OCI-M2 (cell line): Measurements from ENCODE around the gene BRINP1.

Experiments
- DNase-seq: peaks from one replicate; lab custom pipeline; 2025; ENCODE audit not compliant: unreplicated experiment; lab: John Stamatoyannopoulos, UW

Gene BRINP1

DNA sequence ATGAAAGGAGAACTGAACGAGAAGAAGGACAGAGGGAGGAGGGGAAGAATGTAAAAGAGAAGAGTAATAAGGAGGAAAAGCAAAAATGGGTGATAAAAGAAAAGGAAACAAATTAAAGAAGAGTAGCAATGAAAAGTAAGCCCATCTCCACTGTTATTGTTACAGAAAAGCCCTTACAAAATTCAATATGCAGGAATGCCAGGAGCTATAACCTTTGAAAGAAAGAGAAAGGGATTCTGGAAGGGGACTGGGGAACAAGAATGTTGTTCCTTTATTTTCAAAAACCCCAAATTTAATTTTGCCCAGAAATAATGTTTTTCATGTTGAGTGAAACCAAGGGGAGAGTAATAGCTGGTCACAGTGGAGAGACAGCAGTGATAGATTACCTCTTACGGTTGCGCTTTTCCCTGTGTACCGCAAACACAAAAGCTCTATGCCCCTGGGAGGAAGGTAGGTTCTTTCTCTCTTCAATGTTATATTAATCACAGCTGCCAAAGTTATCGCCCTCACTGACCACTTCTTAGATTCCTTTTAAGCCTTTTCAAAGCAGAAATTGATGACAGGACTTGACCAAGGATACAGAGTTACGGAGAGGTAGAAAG is 86.7 kb downstream of the BRINP1 start:
- no peak for DNase-seq

DNA sequence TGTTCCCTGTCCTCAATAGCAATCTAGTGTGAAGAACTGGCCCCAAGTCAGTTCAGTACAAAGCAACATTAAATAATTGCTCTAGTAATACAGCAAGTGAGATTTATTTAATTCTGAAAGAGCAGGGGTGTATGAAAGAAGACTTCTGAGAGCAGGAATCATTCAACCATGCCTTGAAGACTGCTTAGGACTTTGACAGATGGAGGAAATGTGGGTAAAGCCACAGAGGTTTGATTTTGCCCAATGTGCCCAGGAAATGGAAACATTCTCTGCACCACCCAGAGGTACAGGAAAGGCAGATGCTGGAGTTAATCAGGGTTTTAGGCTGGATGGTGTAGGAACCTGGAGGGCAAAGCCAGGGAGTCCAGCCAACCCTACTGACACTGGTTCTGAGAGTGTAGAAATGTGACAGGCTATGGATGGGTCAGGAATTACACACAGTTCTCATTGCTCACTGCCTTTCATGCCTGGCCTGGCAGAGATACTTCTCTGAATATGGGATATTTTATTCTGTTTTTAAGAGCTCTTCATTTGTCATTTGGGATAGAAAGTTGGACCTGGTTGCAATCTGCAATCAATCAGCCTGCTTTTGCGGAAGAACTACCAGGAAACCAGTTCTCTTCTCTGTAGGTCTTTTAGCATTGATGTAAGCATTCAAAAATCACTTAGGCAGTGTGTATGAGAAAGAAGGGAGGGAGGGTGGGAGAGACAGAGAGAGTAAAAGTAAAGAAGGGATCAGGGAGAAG is 88.3 kb downstream of the BRINP1 start:
- DNase-seq = no peak

DNA sequence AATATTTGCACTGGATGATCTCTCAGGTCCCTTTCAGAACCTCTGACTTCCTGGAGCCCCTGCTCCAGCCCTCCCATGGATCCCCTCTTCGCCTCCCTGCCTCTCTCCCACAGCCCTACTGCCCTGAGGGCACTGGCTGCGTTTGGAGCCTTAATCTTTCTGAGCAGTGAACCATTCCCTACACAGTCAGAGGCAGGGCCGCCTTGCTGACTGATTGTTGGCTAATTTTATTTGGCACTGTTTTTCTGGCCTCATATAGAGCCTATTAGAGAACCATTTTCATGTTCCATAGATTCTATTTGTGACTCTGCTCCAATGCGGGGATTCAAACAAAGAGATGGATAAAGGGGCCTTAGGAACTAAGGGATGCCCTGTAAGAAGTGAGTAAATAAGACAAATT is 91.1 kb downstream of the BRINP1 start:
- DNase-seq = no peak

DNA sequence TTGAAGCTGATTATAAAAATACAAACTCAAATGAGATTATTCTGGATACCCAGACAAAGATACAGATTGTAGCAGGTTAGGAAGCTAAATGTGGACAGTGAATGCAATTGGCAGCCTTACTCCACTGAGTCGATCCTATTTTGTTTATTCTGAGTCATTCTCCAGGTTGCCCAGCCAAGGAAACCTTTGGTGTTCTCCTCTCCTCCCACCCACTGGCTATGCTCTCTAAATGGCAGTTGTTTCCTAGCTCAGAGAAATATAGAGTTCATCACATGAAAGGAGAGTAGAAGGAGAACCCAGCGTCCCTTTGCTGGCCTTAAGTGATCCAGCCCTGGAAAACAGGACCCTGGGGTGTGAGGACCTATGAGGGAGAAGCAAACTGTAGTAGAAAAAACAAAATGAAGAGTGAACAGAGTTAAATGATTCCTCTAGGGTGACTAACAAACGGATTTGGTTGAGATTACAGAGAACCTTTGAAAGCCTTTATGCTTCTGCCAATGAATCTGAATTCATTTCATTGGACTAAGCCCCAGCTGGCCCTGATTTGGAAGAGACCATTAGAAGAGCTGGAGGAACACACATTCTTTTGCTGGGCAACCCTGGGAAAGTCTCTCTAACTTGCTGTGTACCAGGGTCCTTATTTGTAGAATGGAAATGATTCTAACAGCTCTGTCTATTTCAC is 95.1 kb downstream of the BRINP1 start:
- DNase-seq = no peak

DNA sequence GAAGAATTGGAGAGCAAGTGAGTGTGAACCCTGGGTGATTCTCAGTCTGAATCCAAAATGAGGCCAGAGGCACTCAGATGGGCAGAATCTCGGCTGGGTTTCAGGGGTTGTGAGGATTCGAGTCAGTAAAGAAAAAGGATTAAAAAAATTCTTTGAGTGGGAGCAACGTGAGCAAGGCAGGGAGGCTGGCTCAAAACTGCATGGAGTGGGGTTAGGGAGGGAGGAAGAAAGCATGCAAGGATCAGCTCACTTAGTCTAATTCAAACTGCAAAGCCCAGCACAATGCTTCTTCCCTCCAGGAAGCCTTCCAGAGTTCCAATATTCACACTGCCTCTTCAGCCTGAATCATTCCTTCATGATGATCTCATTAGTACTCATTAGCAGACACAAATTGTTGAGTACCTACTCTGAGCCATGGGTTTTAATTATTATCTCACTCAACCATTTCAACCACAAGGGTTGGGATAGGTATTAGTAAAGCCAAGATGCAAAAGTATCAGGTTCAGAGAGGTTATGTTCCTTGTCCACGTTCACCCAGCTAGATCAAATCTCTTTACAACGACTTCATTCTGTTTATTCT is 95.8 kb downstream of the BRINP1 start:
- DNase-seq = no peak

DNA sequence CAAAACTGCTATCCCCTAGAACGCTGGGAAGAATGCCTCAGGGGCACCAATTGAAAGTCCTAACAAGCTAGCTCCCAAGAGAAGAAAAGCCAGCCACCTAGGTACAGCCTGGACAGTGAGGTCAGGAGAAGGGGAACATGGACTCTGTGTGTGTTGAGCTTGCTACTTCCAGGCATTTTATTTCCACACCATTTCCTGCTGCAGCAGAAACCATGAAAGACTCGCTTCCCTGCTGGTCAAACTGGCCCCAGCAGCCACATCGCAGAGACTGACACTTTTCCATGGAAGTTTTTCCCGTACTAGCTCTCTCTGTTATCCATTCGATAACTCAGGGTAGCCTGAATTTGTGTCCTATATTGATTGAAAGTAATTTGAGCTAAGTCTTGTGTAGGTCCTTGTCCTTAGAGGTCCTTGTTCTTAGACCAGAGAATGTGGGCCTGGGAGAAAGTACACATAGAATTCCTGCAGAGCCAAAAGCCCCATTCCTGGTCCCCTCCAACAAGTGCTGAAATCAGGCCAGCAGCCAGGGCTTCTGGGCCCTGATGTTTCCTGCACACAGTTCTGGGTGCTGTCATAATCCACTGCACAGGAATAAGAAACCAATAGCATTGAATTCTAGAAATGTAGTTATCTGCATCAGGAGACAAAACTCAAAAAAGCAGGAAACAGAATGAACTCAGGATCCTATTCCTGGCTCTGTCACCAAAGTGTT is 96.6 kb downstream of the BRINP1 start:
- no peak for DNase-seq

DNA sequence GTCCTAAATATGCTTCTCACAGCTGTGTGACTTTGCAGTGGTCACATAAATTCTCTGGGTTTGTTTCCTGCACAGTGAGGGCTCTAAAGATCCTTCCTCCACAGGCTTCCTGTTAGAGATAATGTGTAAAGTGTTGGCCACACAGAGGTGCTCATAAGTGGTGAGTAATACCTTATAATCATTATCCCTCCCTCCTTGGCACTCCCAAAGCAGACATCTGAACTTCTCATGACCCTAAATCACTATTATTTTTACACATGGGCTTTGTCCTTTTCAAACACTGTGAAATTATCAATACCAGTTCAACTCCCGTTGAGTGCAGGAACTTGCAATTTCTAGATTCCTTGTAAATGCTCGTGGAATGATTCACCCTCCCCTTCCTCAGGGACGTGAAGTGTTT is 100.2 kb downstream of the BRINP1 start:
- no peak for DNase-seq

DNA sequence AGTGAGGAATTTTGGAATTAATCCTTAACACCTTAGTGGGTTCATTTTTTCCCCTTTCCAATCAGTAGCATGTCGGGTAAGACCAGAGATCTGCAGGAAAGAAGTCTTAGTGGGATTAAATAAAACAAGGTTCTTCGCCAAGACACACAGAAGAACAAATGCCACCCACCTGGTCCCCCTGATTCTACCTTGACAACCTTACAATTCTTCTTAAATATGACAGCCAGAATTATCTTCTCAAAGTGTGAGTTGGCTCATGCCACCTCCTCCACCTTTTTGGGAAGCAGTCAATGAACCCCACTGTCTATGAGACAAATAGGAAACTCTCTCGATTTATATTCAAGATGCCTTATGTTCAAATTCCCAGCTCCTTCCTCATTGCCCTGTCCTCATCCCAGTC is 105.1 kb downstream of the BRINP1 start:
- no peak for DNase-seq

DNA sequence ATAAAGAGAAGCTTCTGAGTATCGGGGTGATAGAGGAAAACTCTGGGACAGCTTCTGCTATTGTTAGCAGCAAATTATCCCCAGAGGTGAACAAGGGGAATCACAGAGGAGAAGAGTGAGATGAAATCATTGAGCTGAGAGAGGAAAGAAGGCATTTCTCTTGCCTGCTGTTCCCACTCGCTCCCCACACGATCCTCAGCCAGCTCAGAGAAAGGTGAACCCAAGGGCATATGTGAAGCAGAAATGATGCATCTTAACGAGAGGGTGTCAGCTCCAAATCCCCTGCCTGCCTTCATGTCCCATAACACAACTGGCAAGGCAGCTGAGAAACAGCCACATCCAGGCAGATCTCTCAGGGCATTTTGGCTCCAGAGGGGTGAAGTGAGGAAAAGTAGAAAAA is 111.6 kb downstream of the BRINP1 start:
- DNase-seq = no peak

DNA sequence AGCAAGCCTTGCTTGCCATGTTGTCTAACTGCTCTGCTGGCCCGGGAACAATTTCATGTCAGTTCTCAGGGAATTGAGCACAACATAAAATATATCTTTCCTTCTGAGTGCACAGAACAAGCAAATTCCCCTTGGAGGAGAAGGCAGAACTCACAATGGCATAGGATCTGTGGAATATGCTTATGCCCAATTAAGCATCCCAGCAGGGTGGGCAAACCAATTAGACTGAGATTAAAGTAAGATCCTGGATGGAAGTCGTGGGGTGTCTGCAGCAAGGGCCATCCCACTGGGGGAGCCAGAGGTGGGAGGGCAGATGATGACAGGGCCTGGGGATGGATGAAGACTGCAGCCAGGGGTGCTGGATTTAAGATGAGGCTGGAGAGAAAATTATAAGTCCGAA is 114.1 kb downstream of the BRINP1 start:
- no peak for DNase-seq

DNA sequence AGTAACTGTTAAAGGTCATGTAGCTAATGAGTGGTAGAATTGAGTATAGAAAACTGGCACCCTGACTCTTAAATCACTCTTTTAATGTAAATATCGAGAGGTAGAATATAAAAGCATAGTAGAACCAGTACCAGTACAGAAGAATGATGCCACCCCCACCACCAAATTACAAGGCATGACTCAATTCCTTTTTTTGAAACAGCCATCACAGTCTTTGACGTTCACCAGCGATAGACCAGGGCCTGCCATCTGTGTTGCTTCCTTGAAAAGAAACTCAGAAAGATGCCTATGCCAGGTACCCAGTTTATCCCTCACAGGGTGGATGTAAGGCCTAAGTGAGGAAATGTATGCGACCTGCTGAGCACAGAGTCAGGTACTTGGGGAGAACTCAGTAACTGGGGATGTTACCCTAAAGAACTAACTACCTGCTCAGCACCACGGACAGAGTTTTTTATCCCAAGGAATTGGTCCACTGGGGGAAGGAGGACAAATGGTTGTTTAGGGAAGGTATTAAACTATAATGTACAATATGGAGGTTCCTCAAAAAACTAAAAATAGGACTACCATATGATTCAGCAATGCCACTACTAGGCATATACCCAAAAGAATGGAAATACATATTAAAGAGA is 116.5 kb downstream of the BRINP1 start:
- no peak for DNase-seq

DNA sequence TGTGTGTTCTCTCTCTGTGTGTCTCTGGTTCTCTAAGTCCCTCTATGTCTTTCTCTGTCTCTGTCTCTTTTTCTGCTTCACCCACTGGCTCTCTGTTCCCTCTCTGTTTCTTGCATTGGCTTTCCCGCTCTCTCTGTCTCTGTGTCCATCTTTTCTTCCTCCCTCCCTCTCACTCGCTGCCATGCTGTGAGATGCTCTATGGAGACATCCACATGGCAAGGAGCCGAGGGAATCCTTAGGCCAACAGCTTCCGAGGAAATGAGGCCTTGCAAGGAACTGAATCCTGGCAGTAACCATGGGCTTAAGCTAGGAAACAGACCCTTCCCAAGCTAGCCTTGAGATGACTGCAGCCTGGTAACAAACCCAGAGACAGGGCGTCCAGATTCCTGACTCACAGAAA is 117.3 kb downstream of the BRINP1 start:
- DNase-seq = no peak

DNA sequence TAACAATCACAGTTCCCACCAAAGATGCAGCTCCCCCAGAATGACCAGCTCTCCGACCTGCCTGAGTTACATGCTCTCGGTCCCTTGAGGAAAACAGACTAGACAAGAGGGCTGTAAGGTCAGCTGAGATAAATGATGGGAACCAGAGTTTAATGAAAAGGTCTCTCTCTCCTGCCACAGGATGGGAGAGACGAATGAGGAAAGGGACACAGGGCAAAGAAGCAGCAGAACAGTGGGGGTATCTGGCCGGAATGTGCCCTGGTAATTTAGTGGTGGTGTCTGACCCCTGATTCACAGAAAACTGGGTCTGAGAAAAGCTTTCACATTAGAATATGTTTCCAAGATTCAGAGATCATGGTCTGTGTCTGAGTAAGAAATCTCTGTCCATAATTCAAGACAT is 118.5 kb downstream of the BRINP1 start:
- DNase-seq = no peak

DNA sequence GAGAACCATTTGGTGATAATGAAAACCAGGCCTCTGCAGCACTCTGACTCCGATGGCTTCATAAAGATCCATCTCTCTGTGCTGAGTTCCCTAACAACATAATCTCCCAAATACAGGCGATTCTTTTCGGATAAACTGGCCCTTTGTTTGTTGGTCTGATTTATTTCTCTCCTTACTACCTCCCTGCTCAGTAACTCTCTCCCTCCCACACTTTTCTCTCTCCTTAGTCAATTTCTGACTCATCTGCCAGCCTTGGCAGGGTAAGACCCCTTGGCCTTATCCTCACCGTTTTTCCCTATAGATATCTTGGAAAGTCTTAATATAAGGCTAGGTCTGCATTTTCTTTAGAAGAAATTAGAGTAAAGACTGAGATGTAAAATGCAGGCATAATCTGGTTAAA is 128.7 kb downstream of the BRINP1 start:
- no peak for DNase-seq

DNA sequence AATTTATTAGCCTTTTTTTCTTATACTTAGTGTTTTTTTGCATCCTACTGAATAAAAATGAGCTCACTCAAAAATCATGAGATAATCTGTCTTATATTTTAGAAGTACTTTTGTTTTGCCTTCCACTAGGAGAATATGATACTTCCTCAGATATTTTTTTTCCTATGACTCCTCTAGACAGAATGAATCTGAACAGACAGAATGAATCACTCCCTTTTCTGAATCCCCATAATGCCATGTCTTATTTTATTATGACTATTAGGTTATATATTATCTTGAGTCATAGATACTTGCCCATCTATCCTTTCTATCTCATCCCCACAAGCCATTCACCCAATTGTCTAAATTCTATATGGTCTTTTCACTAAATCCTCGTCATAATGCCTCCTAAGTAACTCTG is 134.6 kb downstream of the BRINP1 start:
- no peak for DNase-seq

DNA sequence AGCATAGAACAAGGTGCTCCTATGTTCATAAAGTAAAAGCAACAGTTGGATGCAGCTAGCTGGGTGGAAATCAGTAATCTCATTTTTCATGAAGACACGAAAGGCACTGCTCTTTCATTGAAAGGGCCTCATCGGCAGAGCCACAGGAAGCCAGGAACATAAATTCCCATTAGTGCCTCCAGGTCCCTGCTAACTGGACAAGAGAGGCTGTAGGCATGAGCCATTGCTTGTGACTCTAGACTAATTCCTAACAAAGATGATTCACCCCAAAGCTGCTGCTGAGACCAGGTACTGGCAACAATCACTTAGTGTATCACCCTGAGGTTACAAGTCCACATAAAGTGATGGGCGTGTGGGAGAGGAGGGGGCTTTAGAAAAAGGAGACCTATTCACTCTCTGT is 141.8 kb downstream of the BRINP1 start:
- DNase-seq = no peak

DNA sequence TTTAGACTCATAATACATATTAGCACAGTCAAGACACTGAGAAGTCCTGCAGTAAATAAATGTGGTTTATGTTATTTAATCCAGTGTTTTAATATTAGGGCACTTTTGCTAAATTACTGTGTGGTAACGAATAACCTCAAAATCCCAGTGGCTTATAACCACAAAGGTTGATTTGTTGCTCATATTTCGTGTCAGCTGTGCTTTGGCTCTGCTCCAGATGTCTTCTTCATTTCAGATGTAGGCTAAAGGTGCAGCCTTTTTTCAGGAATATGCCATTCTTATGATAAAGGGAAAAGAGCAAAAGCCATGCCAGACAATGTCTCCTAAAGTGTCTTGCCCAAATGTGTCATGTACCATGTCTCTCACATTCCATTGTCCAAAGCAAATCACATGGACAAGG is 144.8 kb downstream of the BRINP1 start:
- DNase-seq = no peak

DNA sequence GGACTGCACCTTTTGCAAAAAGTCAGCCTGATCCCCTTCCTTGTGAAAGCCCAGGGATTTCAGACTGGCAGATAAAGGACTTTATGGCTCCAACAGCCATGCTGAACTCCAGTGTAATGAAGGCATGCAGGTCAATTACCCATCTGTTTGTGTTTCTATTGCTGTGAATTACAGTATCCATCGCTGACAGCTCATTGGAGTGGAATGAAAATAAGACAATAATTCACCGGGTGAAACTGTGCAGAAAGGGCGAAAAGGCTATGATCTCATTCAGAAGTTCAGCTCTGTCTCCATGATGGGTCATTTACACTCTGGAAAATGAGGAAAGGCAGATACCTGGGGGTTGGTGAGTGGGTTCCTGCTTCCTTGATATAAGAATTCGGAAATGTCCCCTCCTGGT is 148.0 kb downstream of the BRINP1 start:
- DNase-seq = no peak

DNA sequence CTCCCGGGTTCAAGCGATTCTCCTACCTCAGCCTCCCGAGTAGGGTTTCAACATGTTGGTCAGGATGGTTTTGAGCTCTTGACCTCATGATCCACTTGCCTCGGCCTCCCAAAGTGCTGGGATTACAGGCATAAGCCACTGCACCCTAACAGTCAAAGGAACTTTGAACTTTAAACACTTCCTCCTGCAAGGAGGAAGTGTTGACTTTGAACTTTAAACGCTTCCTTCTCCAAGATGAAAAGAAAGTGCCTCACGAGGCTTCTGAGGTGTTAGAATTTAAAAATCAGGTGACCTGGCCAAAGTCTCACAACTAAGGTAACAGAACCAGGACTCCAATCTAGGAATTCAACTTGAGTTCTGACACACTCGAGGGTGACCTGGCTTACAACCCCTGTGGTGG is 150.9 kb downstream of the BRINP1 start:
- no peak for DNase-seq

DNA sequence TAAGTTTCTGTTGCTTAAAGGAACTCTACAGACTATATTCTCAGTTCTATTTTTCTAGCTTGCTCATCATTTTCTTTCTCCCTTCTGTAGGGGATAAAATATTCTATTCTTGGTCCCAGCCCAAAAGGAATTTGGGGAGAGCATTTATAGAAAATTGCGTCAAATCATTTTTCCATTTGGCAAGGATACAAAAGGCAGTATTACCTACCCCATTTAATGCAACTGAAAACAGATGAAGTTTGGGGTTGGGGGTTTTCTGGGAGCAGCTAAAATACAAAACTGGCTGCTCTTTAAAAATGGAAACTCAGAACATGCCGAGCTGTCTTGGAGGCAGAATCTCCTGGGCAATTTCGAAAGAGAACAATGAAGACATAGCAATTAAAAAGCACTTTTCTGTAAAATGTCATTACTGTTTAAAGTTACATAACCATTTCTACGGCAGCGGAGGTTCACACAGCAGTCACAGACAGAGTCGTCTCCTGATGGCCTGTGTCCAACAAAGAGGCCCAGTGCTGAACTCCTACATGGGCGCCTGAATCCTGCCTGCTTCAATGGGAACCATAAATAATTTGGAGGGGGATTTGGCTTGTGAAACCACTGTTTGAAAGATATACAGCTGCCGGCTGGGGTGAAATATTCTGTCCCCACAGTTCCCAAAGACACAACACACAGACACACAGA is 152.4 kb downstream of the BRINP1 start:
- no peak for DNase-seq

DNA sequence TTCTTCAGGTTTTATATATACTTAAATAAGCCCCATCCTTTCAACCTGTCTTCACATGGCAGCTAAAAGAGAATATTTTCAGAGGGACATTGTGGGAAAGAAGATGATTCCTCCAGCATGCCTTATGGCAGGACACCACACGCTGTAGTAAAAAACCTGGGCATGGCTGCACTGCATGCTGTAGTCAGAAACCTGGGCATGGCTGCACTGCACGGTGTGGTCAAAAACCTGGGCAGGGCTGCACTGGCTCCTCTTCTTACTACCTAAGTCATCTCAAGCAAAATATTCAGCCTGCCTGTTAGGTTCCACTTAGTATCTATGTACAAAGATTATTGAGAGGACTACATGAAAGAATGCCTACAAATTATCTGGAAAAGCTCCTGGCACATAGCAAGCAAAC is 153.6 kb downstream of the BRINP1 start:
- no peak for DNase-seq
